ENCODE measurements around the gene STAM. TPM values are rescaled to one million over a fixed set of nuclear protein-coding genes. Genes with fewer than 3 reads are reported as not detected.

The STAM gene
- total RNA-seq, 1 experiment from 2014 or later = 26.9 TPM

GRCh38 chr10:17740668-17741067 is 96.7 kb downstream of the STAM start:
- no peaks in the 10 kb centered on the region for H3K4me1 ChIP-seq
- H3K4me3 ChIP-seq = no peak overlapping the region
- no peaks in the 10 kb centered on the region for H3K36me3 ChIP-seq
- no peak overlapping the region for H3K27ac ChIP-seq
- no peaks in the 10 kb centered on the region for H3K27me3 ChIP-seq
- H3K9me3 ChIP-seq (replicated peaks) = no peaks in the 10 kb centered on the region
- DNase-seq = no peak

- DNase-seq = peak; percentile 45 to 68
- Histone ChIP-seq H3K4me1 (no peaks in the 10 kb centered on the region), H3K27me3 (no peaks in the 10 kb centered on the region), H3K36me3 (no peaks in the 10 kb centered on the region), H3K9me3 (replicated peaks) (no peaks in the 10 kb centered on the region), H3K4me3 (no peak overlapping the region), H3K27ac (no peak overlapping the region)
Measured at GRCh38 chr10:17742918-17743317, 99.0 kb downstream of the STAM start.

GRCh38 chr10:17743437-17743836 is 99.5 kb downstream of the STAM start:
- H3K27me3 ChIP-seq = no peaks in the 10 kb centered on the region

GRCh38 chr10:17744341-17744861 is 100.5 kb downstream of the STAM start:
- Histone ChIP-seq H3K36me3 (no peaks in the 10 kb centered on the region), H3K4me1 (no peaks in the 10 kb centered on the region), H3K4me3 (peak overlapping the region; percentile 38), H3K27ac (peak overlapping the region; percentile 23), H3K27me3 (no peaks in the 10 kb centered on the region), H3K9me3 (replicated peaks) (no peaks in the 10 kb centered on the region)
- DNase-seq = peak; percentile 8 to 45

More at GRCh38 chr10:17743437-17743836, 99.5 kb downstream of the STAM start:
- Histone ChIP-seq H3K4me3 (no peak overlapping the region), H3K27ac (no peak overlapping the region), H3K36me3 (no peaks in the 10 kb centered on the region), H3K4me1 (no peaks in the 10 kb centered on the region), H3K9me3 (replicated peaks) (no peaks in the 10 kb centered on the region)
- no peak for DNase-seq

- H3K9me3 ChIP-seq (replicated peaks) = no peaks in the 10 kb centered on the region
- no peaks in the 10 kb centered on the region for H3K27me3 ChIP-seq
- no peak for DNase-seq
- no peaks in the 10 kb centered on the region for H3K36me3 ChIP-seq
- no peak overlapping the region for H3K27ac ChIP-seq
- H3K4me3 ChIP-seq = no peak overlapping the region
- H3K4me1 ChIP-seq = no peaks in the 10 kb centered on the region
Measured at GRCh38 chr10:17747883-17748550, 104.1 kb downstream of the STAM start.

- no peaks in the 10 kb centered on the region for H3K27me3 ChIP-seq
- H3K27ac ChIP-seq = no peak overlapping the region
- H3K4me1 ChIP-seq = no peaks in the 10 kb centered on the region
- DNase-seq = no peak
- H3K36me3 ChIP-seq = no peaks in the 10 kb centered on the region
- no peaks in the 10 kb centered on the region for H3K9me3 ChIP-seq (replicated peaks)
- no peak overlapping the region for H3K4me3 ChIP-seq
Measured at GRCh38 chr10:17749890-17750289, 105.9 kb downstream of the STAM start.

GRCh38 chr10:17751781-17752445 is 108.0 kb downstream of the STAM start, which contains the start of gene TMEM236:
TSS of gene TMEM236 (plus strand) at chr10:17752201. CDS start at chr10:17752296, 95 bp downstream.
- Histone ChIP-seq H3K36me3 (no peaks in the 10 kb centered on the region), H3K9me3 (replicated peaks) (no peaks in the 10 kb centered on the region)
- DNase-seq = no peak

GRCh38 chr10:17756557-17757217 is 112.7 kb downstream of the STAM start:
- no peak overlapping the region for H3K4me3 ChIP-seq
- H3K27ac ChIP-seq = no peak overlapping the region
- DNase-seq = no peak

More at GRCh38 chr10:17751781-17752445, 108.0 kb downstream of the STAM start, which contains the start of gene TMEM236:
- Histone ChIP-seq H3K4me3 (no peak within 1 kb of the TSS), H3K27ac (no peak within 1 kb of the TSS), H3K4me1 (no peaks in the 10 kb centered on the region), H3K27me3 (no peaks in the 10 kb centered on the region)

GRCh38 chr10:17758200-17758599 is 114.2 kb downstream of the STAM start:
- H3K9me3 ChIP-seq (replicated peaks) = no peaks in the 10 kb centered on the region
- H3K27me3 ChIP-seq = no peaks in the 10 kb centered on the region
- H3K36me3 ChIP-seq = no peaks in the 10 kb centered on the region
- no peak for DNase-seq
- H3K27ac ChIP-seq = no peak overlapping the region
- H3K4me1 ChIP-seq = no peaks in the 10 kb centered on the region
- no peak overlapping the region for H3K4me3 ChIP-seq

More at GRCh38 chr10:17756557-17757217, 112.7 kb downstream of the STAM start:
- Histone ChIP-seq H3K36me3 (no peaks in the 10 kb centered on the region), H3K9me3 (replicated peaks) (no peaks in the 10 kb centered on the region), H3K4me1 (no peaks in the 10 kb centered on the region), H3K27me3 (no peaks in the 10 kb centered on the region)

GRCh38 chr10:17758896-17759295 is 114.9 kb downstream of the STAM start:
- Histone ChIP-seq H3K27me3 (no peaks in the 10 kb centered on the region), H3K4me3 (no peak overlapping the region)
- no peak for DNase-seq

GRCh38 chr10:17764142-17764541 is 120.2 kb downstream of the STAM start:
- Histone ChIP-seq H3K4me1 (no peaks in the 10 kb centered on the region), H3K27ac (no peak overlapping the region), H3K9me3 (replicated peaks) (no peaks in the 10 kb centered on the region), H3K4me3 (no peak overlapping the region), H3K27me3 (no peaks in the 10 kb centered on the region), H3K36me3 (no peaks in the 10 kb centered on the region)
- no peak for DNase-seq

More at GRCh38 chr10:17758896-17759295, 114.9 kb downstream of the STAM start:
- H3K4me1 ChIP-seq = no peaks in the 10 kb centered on the region
- no peaks in the 10 kb centered on the region for H3K36me3 ChIP-seq
- H3K27ac ChIP-seq = no peak overlapping the region
- H3K9me3 ChIP-seq (replicated peaks) = no peaks in the 10 kb centered on the region

GRCh38 chr10:17765602-17766001 is 121.7 kb downstream of the STAM start:
- Histone ChIP-seq H3K27ac (no peak overlapping the region), H3K36me3 (no peaks in the 10 kb centered on the region), H3K9me3 (replicated peaks) (no peaks in the 10 kb centered on the region), H3K4me3 (no peak overlapping the region), H3K4me1 (no peaks in the 10 kb centered on the region), H3K27me3 (no peaks in the 10 kb centered on the region)
- no peak for DNase-seq

All from SJCRH30 (cell line).